Activated CD8-positive, alpha-beta T cell treated with anti-CD3 and anti-CD28 coated beads for 36 hours (primary cell): ENCODE measurements around the gene ZNF536. TPM values are rescaled to one million over a fixed set of nuclear protein-coding genes. Genes with fewer than 3 reads are reported as not detected.
"Not testable (repeated sequence)": the region's sequence is repeated elsewhere in the genome, so short reads cannot be mapped to it uniquely, and the experiment has no call there.

ENCODE experiments used
- ATAC-seq: fragments of 200-7000 bp; cut with Tn5 transposase; one replicate; pipeline ENCODE4 v1.10.0; 2021; ENCODE audit warnings: mild to moderate bottlenecking, moderate library complexity
- CTCF ChIA-PET: fragments of 350-600 bp; sonication (Branson Sonifier 250); formaldehyde crosslinking; loops from one replicate; lab custom pipeline; 2021; ENCODE audit warnings: antibody characterized with exemption; lab: Charles Lee
- POLR2A ChIA-PET: fragments of 350-600 bp; sonication (Branson Sonifier 250); formaldehyde crosslinking; loops from one replicate; lab custom pipeline; 2021; ENCODE audit warnings: antibody characterized with exemption; lab: Charles Lee
- DNase-seq: peaks from one replicate; pipeline ENCODE4 v3.0.0-alpha.2; 2020
- H3K27ac Mint-ChIP-seq: one replicate; pipeline ENCODE4 v1.8.0; 2021; ENCODE audit warnings: mild to moderate bottlenecking, mixed read lengths
- H3K27me3 Mint-ChIP-seq: one replicate; pipeline ENCODE4 v1.8.0; 2021; ENCODE audit warnings: mixed read lengths
- H3K36me3 Mint-ChIP-seq: one replicate; pipeline ENCODE4 v1.8.0; 2021; ENCODE audit warnings: low read depth, mixed read lengths
- H3K4me1 Mint-ChIP-seq: one replicate; pipeline ENCODE4 v1.8.0; 2021; ENCODE audit warnings: low read depth, mixed read lengths
- H3K4me3 Mint-ChIP-seq: one replicate; pipeline ENCODE4 v1.8.0; 2021; ENCODE audit warnings: mild to moderate bottlenecking, moderate library complexity, mixed read lengths
- H3K9me3 Mint-ChIP-seq: one replicate; pipeline ENCODE4 v1.8.0; 2021; ENCODE audit warnings: mixed read lengths
- CTCF ChIP-seq: fragments of 200-600 bp; IDR thresholded peaks from one replicate; pipeline ENCODE4 v1.8.0; 2022; ENCODE audit warnings: antibody characterized with exemption, mild to moderate bottlenecking
- intact Hi-C: fragments of 100-400 bp; cut with micrococcal nuclease; formaldehyde crosslinking; loops from one replicate; pipeline ENCODE4 v1.10.0; 2022
- total RNA-seq, 2 experiments: library from RNA; stranded (reverse); gene quantifications; one replicate each; pipeline ENCODE4 v1.2.3, GENCODE V29; 2021

The ZNF536 gene
- total RNA-seq, 2 experiments from 2014 or later = not detected

DNA sequence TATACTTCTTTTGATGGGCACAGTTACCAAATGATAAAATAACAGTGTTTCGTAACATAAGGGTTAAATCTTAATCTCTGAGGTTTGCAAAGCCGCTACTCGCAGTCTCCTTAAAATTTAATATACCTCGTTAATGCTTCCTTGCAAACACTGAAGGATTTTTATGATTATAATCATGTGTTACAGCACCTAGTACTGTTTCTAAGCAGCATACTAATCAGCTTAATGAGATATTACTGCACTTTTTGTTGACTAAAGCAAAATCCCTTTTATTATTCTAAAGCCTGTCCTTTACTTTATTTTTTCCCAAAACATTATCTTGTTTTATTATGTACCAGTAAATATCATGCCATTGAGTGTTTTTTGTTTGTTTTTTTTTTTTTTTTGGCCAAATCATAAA is 70.5 kb downstream of the ZNF536 start:
- ATAC-seq = no peak
- Mint-ChIP-seq H3K4me1 (no peaks in the 10 kb centered on the region), H3K4me3 (no peak overlapping the region), H3K27me3 (no peaks in the 10 kb centered on the region), H3K9me3 (no peaks in the 10 kb centered on the region), H3K27ac (no peak overlapping the region), H3K36me3 (no peaks in the 10 kb centered on the region)
- DNase-seq = no peak
- POLR2A ChIA-PET = no interaction called here
- TF ChIP-seq CTCF = no peak
- CTCF ChIA-PET = no interaction called here
- intact Hi-C loops = no loop called here

DNA sequence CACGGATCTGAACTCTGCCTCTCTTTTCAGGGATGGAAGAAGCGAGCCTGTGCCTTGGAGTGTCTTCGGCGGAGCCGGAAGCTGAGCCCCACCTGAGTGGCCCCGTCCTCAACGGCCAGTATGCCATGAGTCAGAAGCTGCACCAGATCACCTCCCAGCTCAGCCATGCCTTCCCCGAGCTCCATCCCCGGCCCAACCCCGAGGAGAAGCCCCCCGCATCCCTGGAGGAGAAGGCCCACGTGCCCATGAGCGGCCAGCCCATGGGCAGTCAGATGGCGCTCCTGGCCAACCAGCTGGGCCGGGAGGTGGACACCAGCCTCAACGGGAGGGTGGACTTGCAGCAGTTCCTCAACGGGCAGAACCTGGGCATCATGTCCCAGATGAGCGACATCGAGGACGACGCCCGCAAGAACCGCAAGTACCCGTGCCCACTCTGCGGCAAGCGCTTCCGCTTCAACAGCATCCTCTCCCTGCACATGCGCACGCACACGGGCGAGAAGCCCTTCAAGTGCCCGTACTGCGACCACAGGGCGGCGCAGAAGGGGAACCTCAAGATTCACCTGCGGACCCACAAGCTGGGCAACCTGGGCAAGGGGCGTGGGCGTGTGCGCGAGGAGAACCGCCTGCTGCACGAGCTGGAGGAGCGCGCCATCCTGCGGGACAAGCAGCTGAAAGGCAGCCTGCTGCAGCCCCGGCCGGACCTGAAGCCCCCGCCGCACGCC is 71.5 kb downstream of the ZNF536 start:
- ChIA-PET CTCF (no interaction called here), POLR2A (no interaction called here)
- Mint-ChIP-seq H3K4me1 (no peaks in the 10 kb centered on the region), H3K4me3 (no peak overlapping the region), H3K27me3 (peaks cover 2% of the 10 kb centered on the region), H3K9me3 (no peaks in the 10 kb centered on the region), H3K36me3 (no peaks in the 10 kb centered on the region), H3K27ac (no peak overlapping the region)
- TF ChIP-seq CTCF = no peak
- ATAC-seq = no peak
- DNase-seq = no peak
- intact Hi-C loops = no loop called here

DNA sequence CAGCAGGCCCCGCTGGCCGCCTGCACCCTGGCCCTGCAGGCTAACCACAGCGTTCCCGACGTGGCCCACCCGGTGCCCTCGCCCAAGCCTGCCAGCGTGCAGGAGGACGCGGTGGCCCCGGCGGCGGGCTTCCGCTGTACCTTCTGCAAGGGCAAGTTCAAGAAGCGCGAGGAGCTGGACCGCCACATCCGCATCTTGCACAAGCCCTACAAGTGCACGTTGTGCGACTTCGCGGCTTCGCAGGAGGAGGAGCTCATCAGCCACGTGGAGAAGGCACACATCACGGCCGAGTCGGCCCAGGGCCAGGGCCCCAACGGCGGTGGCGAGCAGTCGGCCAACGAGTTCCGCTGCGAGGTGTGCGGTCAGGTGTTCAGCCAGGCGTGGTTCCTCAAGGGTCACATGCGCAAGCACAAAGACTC is 72.1 kb downstream of the ZNF536 start:
- Mint-ChIP-seq H3K9me3 (no peaks in the 10 kb centered on the region), H3K36me3 (no peaks in the 10 kb centered on the region), H3K27me3 (peaks cover 4% of the 10 kb centered on the region), H3K27ac (no peak overlapping the region), H3K4me3 (no peak overlapping the region), H3K4me1 (no peaks in the 10 kb centered on the region)
- ChIA-PET POLR2A (no interaction called here), CTCF (no interaction called here)
- DNase-seq (no peak), ATAC-seq (no peak)
- TF ChIP-seq CTCF = no peak
- intact Hi-C loops = no loop called here

DNA sequence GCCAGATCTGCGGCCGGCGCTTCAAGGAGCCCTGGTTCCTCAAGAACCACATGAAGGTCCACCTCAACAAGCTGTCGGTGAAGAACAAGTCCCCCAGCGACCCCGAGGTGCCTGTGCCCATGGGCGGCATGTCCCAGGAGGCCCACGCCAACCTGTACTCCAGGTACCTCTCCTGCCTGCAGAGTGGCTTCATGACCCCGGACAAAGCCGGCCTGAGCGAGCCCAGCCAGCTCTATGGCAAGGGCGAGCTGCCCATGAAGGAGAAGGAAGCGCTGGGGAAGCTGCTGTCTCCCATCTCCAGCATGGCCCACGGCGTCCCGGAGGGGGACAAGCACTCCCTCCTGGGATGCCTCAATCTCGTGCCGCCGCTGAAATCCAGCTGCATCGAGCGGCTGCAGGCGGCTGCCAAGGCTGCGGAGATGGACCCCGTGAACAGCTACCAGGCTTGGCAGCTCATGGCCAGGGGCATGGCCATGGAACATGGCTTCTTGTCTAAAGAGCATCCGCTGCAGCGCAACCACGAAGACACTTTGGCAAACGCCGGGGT is 72.6 kb downstream of the ZNF536 start:
- no peak for TF ChIP-seq CTCF
- no peaks in the 10 kb centered on the region for H3K9me3 Mint-ChIP-seq
- H3K27ac Mint-ChIP-seq = no peak overlapping the region
- ATAC-seq (no peak), DNase-seq (no peak)
- intact Hi-C loops = no loop called here
- ChIA-PET CTCF (no interaction called here), POLR2A (no interaction called here)
- H3K36me3 Mint-ChIP-seq = no peaks in the 10 kb centered on the region
- H3K4me1 Mint-ChIP-seq = no peaks in the 10 kb centered on the region
- peaks cover 7% of the 10 kb centered on the region for H3K27me3 Mint-ChIP-seq
- H3K4me3 Mint-ChIP-seq = no peak overlapping the region

DNA sequence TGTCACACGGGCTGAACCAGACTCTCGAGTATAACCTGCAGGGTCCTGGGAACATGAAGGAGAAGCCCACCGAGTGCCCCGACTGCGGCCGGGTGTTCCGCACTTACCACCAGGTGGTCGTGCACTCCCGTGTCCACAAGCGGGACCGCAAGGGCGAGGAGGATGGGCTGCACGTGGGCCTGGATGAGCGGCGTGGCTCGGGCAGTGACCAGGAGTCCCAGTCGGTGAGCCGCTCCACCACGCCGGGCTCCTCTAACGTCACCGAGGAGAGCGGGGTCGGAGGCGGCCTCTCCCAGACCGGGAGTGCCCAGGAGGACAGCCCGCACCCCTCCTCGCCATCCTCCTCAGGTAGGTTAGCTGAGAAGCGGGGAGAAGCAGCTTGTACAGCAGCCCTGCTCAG is 73.2 kb downstream of the ZNF536 start:
- DNase-seq (no peak), ATAC-seq (no peak)
- CTCF ChIA-PET = no interaction called here
- Mint-ChIP-seq H3K9me3 (no peaks in the 10 kb centered on the region), H3K27ac (no peak overlapping the region), H3K36me3 (no peaks in the 10 kb centered on the region), H3K27me3 (peaks cover 7% of the 10 kb centered on the region), H3K4me1 (no peaks in the 10 kb centered on the region), H3K4me3 (no peak overlapping the region)
- TF ChIP-seq CTCF = no peak
- POLR2A ChIA-PET = no interaction called here
- intact Hi-C loops = no loop called here

DNA sequence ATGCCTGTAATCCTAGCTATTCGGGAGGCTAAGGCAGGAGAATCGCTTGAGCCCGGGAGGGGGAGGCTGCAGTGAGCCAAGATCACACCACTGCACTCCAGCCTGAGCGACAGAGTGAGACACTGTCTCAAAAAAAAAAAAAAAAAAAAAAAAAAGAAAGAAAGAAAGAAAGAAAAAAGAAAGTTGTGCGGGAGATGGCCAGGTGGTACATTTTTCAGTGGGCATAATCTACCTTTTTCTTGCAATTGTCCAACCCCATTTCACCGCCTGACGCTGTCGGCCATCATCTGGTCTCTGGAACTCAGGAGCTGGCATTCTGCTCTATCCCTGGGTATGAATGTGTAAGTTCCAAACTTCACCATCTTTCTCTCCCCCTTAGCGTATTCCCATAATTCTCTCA is 73.9 kb downstream of the ZNF536 start:
- intact Hi-C loops, H3K4me3 Mint-ChIP-seq, H3K36me3 Mint-ChIP-seq, CTCF ChIA-PET, H3K27ac Mint-ChIP-seq, POLR2A ChIA-PET, H3K27me3 Mint-ChIP-seq, H3K9me3 Mint-ChIP-seq, DNase-seq, H3K4me1 Mint-ChIP-seq, ATAC-seq: not testable (repeated sequence)
